T-helper 2 cell treated with Interferon-gamma antibody and Interleukin-4, amounts not matched to agents 5 μg/mL and 100 μg/mL, for 36 hours (primary cell): ENCODE measurements around the gene AGAP3.

ENCODE experiments used
- DNase-seq: peaks from one replicate; pipeline ENCODE4 v3.0.0; 2021; ENCODE audit warnings: low spot score
- H3K27ac Mint-ChIP-seq: one replicate; pipeline ENCODE4 v1.8.0; 2021; ENCODE audit warnings: mild to moderate bottlenecking, mixed read lengths
- H3K27me3 Mint-ChIP-seq: one replicate; pipeline ENCODE4 v1.8.0; 2021; ENCODE audit warnings: low read depth, mixed read lengths
- H3K36me3 Mint-ChIP-seq: one replicate; pipeline ENCODE4 v1.8.0; 2021; ENCODE audit warnings: low read depth, mixed read lengths
- H3K4me1 Mint-ChIP-seq: one replicate; pipeline ENCODE4 v1.8.0; 2021; ENCODE audit warnings: low read depth, mixed read lengths
- H3K4me3 Mint-ChIP-seq: one replicate; pipeline ENCODE4 v1.8.0; 2022; ENCODE audit warnings: mild to moderate bottlenecking, moderate library complexity, mixed read lengths
- H3K9me3 Mint-ChIP-seq: one replicate; pipeline ENCODE4 v1.8.0; 2021; ENCODE audit warnings: mixed read lengths

The AGAP3 gene

DNA sequence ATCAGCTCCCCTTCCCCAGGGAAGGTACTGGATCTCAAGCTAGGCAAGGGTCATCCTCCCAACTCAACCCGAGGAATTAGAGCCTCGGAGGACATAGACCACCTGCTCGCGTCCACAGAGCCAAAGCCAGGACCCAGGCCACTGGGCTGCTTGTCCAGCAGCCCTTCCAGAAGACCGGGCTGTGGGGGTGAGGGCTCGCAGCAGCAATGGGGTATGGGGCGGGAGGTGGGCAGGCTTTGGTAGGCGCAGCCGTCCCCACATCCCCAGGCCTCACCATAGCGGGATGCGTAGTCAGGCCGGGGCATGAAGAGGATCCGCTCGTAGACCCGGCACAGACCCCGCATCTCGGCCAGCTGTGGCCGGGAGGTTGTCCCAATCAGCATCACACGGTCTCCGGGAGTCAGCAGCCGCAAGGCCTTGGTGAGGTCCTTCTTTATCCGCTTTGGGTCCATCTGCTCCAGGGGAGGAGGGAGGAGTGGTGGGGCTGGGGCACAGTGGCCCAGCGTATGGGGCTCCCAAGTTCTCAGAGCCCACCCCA lies 105.8 kb downstream of the AGAP3 start:
- Mint-ChIP-seq H3K4me1 (no peaks in the 10 kb centered on the region), H3K27me3 (peaks cover 18% of the 10 kb centered on the region)
- no peak for DNase-seq

DNA sequence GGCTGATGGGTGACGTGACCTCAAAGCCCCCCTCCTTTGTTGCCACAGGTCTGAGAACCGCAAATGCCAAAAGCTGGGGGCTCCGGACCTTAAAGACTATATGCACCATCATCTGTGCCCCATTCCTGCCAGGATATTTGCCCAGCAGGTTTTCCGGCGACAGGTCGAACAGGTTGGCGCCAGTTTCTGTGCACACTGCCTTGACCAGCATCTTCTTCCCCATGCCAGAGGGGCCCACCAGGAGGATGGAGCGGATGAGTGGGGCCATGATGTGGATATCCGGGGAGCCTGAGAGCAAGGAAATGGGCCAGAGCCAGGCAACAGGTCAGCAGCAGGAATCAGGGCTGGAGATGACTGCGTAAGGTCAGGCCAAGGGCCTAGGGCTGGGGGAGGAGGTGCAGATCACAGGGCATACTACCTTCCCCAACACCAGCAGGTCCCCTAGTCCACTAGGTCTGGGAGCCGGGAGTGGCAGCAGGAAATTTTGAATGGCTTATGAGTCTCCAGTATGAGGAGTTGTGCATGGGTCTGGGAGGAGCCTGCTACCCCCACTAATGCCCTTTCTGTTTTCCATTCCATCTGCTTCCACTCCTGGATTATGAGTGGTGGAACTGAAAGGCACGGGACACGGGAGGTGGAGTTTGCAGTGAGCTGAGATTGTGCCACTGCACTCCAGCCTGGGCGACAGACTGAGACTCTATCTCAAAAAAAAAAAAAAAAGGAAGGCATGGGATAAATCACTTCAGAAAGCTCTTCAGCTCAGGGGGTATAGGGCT lies 107.1 kb downstream of the AGAP3 start:
- Mint-ChIP-seq H3K36me3 (no peaks in the 10 kb centered on the region), H3K4me3 (no peak overlapping the region), H3K4me1 (no peaks in the 10 kb centered on the region)

More for the DNA sequence above, 105.8 kb downstream of the AGAP3 start:
- no peak overlapping the region for H3K4me3 Mint-ChIP-seq
- H3K36me3 Mint-ChIP-seq, result no peaks in the 10 kb centered on the region
- H3K9me3 Mint-ChIP-seq, result no peaks in the 10 kb centered on the region
- H3K27ac Mint-ChIP-seq, result no peak overlapping the region

More for the DNA sequence above, 107.1 kb downstream of the AGAP3 start:
- DNase-seq, result no peak
- Mint-ChIP-seq H3K27me3 (peaks cover 18% of the 10 kb centered on the region), H3K27ac (no peak overlapping the region), H3K9me3 (no peaks in the 10 kb centered on the region)
